Measurements from ENCODE around the gene KCNH1. TPM values are rescaled to one million over a fixed set of nuclear protein-coding genes. Genes with fewer than 3 reads are reported as not detected.

Gene KCNH1
- total and polyA plus RNA-seq, 2 of the 4 experiments (the other 2 are of a cell fraction), result 0.27 to 0.54 TPM

DNA sequence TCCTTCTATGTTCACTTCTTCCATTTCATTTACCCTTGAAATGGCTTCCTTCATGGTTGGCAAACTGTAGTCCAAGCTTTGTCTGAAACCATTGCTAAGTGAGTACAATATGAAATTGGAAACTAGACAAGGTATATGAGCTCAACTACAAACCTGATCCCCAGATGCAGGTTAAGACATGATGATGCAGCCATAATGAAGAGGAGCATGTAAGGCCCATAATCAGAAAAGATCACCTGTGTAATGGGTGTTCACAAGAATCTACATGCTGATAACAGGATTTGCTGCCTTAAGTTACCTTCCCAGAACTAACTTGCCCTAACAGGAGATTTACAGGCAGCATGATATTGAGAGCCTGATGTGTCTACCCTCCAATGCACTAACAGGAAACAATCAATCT, 153.9 kb downstream of the KCNH1 start:
- no peak overlapping the region for H3K4ac ChIP-seq (ENCODE audit: low read depth, low read length)
- no peaks in the 10 kb centered on the region for H3K36me3 ChIP-seq (ENCODE audit: control insufficient read depth, insufficient read depth, low read length)
- H4K5ac ChIP-seq (ENCODE audit: low read depth, low read length), result no peak overlapping the region
- H3K56ac ChIP-seq (ENCODE audit: extremely low read depth, insufficient read depth, low read length), result no peak overlapping the region
- H2BK20ac ChIP-seq (ENCODE audit: low read depth, low read length), result no peak overlapping the region
- H4K20me1 ChIP-seq (ENCODE audit: insufficient read depth, low read length), result no peaks in the 10 kb centered on the region
- H3K18ac ChIP-seq (ENCODE audit: low read depth, low read length), result no peak overlapping the region
- H3K14ac ChIP-seq (replicated peaks; ENCODE audit: low read depth, low read length), result no peak overlapping the region
- intact Hi-C loops (cut with micrococcal nuclease) (no loop called here), dilution Hi-C loops (cut with HindIII; ENCODE audit: low sequenced_read_pairs, unreplicated experiment) (no loop called here), in situ Hi-C loops (cut with MboI; ENCODE audit: low sequenced_read_pairs) (no loop called here)
- H3K4me3 ChIP-seq (ENCODE audit: insufficient read depth, low read depth, low read length), result no peak overlapping the region
- no peak overlapping the region for H2BK15ac ChIP-seq (ENCODE audit: low read depth, low read length)
- ATAC-seq (ENCODE audit: low read depth), result no peak
- H2AFZ ChIP-seq (replicated peaks; ENCODE audit: low read length, poor library complexity), result no peak overlapping the region
- H3K4me2 ChIP-seq (ENCODE audit: low read depth, low read length), result no peak overlapping the region
- H2AK9ac ChIP-seq (replicated peaks; ENCODE audit: low read depth, low read length, poor library complexity), result no peak overlapping the region
- POLR2A ChIA-PET (ENCODE audit: unreplicated experiment), result no interaction called here
- H3K27me3 ChIP-seq (ENCODE audit: control insufficient read depth, insufficient read depth, low read length), result no peaks in the 10 kb centered on the region
- H2BK120ac ChIP-seq (ENCODE audit: low read depth, low read length), result no peak overlapping the region
- no peak overlapping the region for H3K23ac ChIP-seq (ENCODE audit: low read depth, low read length)
- no TSS peak for BruUV-seq (replicated peaks)
- no peaks in the 10 kb centered on the region for H3K9me1 ChIP-seq (ENCODE audit: insufficient read depth, low read length)
- H4K91ac ChIP-seq (ENCODE audit: insufficient read depth, low read depth, low read length), result no peak overlapping the region
- no peaks in the 10 kb centered on the region for H3K4me1 ChIP-seq (ENCODE audit: control insufficient read depth, insufficient read depth, low read length)
- CTCF ChIA-PET, result no interaction called here
- H3K9me3 ChIP-seq (ENCODE audit: control insufficient read depth, insufficient read depth, low read length), result no peaks in the 10 kb centered on the region
- H2BK5ac ChIP-seq (ENCODE audit: low read depth, low read length, poor library complexity, severe bottlenecking), result no peak overlapping the region
- H3K79me1 ChIP-seq (ENCODE audit: low read depth in 1 of 2, low read length in 2 of 2), result no peaks in the 10 kb centered on the region
- H3K27ac ChIP-seq (ENCODE audit: insufficient read depth, low read length), result no peak overlapping the region
- H4K8ac ChIP-seq (ENCODE audit: low read depth in 2 of 2, low read length in 2 of 2), result no peak overlapping the region
- H2AK5ac ChIP-seq (ENCODE audit: low read depth, low read length), result no peak overlapping the region
- H3K9ac ChIP-seq (ENCODE audit: low read depth, low read length), result no peak overlapping the region
- TF ChIP-seq SMC3 (IDR thresholded peaks at IDR 0.05; ENCODE audit: low read depth, low read length) (no peak), MXI1 (IDR thresholded peaks at IDR 0.05; ENCODE audit: borderline replicate concordance, low read depth, low read length) (no peak), BHLHE40 (IDR thresholded peaks at IDR 0.05; ENCODE audit: low read depth, low read length) (no peak), MAFK (IDR thresholded peaks at IDR 0.05; ENCODE audit: low read depth, low read length) (no peak), RAD21 (IDR thresholded peaks at IDR 0.05; ENCODE audit: low read length) (no peak), FOS (IDR thresholded peaks at IDR 0.05; ENCODE audit: low read depth, low read length) (no peak), MAZ (IDR thresholded peaks at IDR 0.05; ENCODE audit: borderline replicate concordance, low read depth, low read length) (no peak), POLR2A (IDR thresholded peaks at IDR 0.05; ENCODE audit: low read depth, low read length) (no peak), CHD1 (IDR thresholded peaks at IDR 0.05; ENCODE audit: low read depth, low read length) (no peak), RFX5 (IDR thresholded peaks at IDR 0.05; ENCODE audit: low read depth, low read length) (no peak), CEBPB (IDR thresholded peaks at IDR 0.05; ENCODE audit: low read depth, low read length) (no peak), NFE2L2 (IDR thresholded peaks at IDR 0.05; ENCODE audit: low read depth, low read length) (no peak), RCOR1 (IDR thresholded peaks at IDR 0.05; ENCODE audit: insufficient replicate concordance, low read length) (no peak)
- TF ChIP-seq, protein P1, sequence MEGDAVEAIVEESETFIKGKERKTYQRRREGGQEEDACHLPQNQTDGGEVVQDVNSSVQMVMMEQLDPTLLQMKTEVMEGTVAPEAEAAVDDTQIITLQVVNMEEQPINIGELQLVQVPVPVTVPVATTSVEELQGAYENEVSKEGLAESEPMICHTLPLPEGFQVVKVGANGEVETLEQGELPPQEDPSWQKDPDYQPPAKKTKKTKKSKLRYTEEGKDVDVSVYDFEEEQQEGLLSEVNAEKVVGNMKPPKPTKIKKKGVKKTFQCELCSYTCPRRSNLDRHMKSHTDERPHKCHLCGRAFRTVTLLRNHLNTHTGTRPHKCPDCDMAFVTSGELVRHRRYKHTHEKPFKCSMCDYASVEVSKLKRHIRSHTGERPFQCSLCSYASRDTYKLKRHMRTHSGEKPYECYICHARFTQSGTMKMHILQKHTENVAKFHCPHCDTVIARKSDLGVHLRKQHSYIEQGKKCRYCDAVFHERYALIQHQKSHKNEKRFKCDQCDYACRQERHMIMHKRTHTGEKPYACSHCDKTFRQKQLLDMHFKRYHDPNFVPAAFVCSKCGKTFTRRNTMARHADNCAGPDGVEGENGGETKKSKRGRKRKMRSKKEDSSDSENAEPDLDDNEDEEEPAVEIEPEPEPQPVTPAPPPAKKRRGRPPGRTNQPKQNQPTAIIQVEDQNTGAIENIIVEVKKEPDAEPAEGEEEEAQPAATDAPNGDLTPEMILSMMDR (conservative IDR thresholded peaks at IDR 0.05; ENCODE audit: low read depth, low read length), result no peak
- TF ChIP-seq, protein P2, sequence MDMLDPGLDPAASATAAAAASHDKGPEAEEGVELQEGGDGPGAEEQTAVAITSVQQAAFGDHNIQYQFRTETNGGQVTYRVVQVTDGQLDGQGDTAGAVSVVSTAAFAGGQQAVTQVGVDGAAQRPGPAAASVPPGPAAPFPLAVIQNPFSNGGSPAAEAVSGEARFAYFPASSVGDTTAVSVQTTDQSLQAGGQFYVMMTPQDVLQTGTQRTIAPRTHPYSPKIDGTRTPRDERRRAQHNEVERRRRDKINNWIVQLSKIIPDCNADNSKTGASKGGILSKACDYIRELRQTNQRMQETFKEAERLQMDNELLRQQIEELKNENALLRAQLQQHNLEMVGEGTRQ (IDR thresholded peaks at IDR 0.05; ENCODE audit: low read depth, low read length), result no peak
- TF ChIP-seq, protein P3, sequence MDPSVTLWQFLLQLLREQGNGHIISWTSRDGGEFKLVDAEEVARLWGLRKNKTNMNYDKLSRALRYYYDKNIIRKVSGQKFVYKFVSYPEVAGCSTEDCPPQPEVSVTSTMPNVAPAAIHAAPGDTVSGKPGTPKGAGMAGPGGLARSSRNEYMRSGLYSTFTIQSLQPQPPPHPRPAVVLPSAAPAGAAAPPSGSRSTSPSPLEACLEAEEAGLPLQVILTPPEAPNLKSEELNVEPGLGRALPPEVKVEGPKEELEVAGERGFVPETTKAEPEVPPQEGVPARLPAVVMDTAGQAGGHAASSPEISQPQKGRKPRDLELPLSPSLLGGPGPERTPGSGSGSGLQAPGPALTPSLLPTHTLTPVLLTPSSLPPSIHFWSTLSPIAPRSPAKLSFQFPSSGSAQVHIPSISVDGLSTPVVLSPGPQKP (IDR thresholded peaks at IDR 0.05; ENCODE audit: borderline replicate concordance, low read depth, low read length), result no peak
- no peak for DNase-seq
